ENCODE measurements around the gene AXL. TPM values are rescaled to one million over a fixed set of nuclear protein-coding genes. Genes with fewer than 3 reads are reported as not detected.
A peak's percentile ranks its signal among the peaks of the same experiment; 100 is the strongest.

Gene AXL
- total and polyA plus RNA-seq, 4 donors: 23.7 to 44.1 (median 25.6) TPM

DNA sequence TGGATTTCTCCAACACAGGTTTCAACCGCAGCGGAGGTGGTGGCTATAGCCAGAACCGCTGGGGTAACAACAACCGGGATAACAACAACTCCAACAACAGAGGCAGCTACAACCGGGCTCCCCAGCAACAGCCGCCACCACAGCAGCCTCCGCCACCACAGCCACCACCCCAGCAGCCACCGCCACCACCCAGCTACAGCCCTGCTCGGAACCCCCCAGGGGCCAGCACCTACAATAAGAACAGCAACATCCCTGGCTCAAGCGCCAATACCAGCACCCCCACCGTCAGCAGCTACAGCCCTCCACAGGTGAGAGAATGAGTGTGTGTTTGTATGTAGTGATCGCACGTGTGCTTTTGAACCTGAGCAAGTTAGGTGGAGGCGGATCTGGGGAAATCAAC, 84.9 kb downstream of the AXL start:
- no peaks in the 10 kb centered on the region for H3K27me3 ChIP-seq (ENCODE audit: control insufficient read depth, insufficient read depth, low read length)
- H3K4me1 ChIP-seq (ENCODE audit: control insufficient read depth, insufficient read depth, low read length): peaks cover 20% of the 10 kb centered on the region
- DNase-seq (ENCODE audit: low read depth in 4 of 6, low spot score in 6 of 6): no peak
- 96% methylated on average over 9 of the region's 14 CpGs for WGBS (ENCODE audit: insufficient coverage)
- H3K4me3 ChIP-seq (ENCODE audit: low read depth, low read length): no peak overlapping the region
- H3K27ac ChIP-seq (ENCODE audit: low read depth, low read length): no peak overlapping the region
- no peaks in the 10 kb centered on the region for H3K9me3 ChIP-seq (ENCODE audit: control insufficient read depth, insufficient read depth, low read length)
- peaks cover 81% of the 10 kb centered on the region for H3K36me3 ChIP-seq (ENCODE audit: control insufficient read depth, insufficient read depth, low read length)

GRCh38 chr19:41304706-41305483, 85.9 kb downstream of the AXL start:
- 96% methylated on average over 3 of the region's 4 CpGs for WGBS (ENCODE audit: insufficient coverage)
- peaks cover 72% of the 10 kb centered on the region for H3K36me3 ChIP-seq (ENCODE audit: control insufficient read depth, insufficient read depth, low read length)
- H3K4me1 ChIP-seq (ENCODE audit: control insufficient read depth, insufficient read depth, low read length): peaks cover 22% of the 10 kb centered on the region
- no peaks in the 10 kb centered on the region for H3K9me3 ChIP-seq (ENCODE audit: control insufficient read depth, insufficient read depth, low read length)
- no peak overlapping the region for H3K4me3 ChIP-seq (ENCODE audit: low read depth, low read length)
- H3K27me3 ChIP-seq (ENCODE audit: control insufficient read depth, insufficient read depth, low read length): no peaks in the 10 kb centered on the region
- no peak for DNase-seq (ENCODE audit: low read depth in 4 of 6, low spot score in 6 of 6)
- H3K27ac ChIP-seq (ENCODE audit: low read depth, low read length): no peak overlapping the region

GRCh38 chr19:41305927-41306793, 87.1 kb downstream of the AXL start:
- Histone ChIP-seq H3K27ac (ENCODE audit: low read depth, low read length) (no peak overlapping the region), H3K9me3 (ENCODE audit: control insufficient read depth, insufficient read depth, low read length) (no peaks in the 10 kb centered on the region), H3K4me3 (ENCODE audit: low read depth, low read length) (no peak overlapping the region), H3K27me3 (ENCODE audit: control insufficient read depth, insufficient read depth, low read length) (no peaks in the 10 kb centered on the region), H3K36me3 (ENCODE audit: control insufficient read depth, insufficient read depth, low read length) (peaks cover 64% of the 10 kb centered on the region), H3K4me1 (ENCODE audit: control insufficient read depth, insufficient read depth, low read length) (peaks cover 26% of the 10 kb centered on the region)
- DNase-seq (ENCODE audit: low read depth in 4 of 6, low spot score in 6 of 6): no peak
- WGBS (ENCODE audit: insufficient coverage): 78% methylated on average over 13 of the region's 13 CpGs

DNA sequence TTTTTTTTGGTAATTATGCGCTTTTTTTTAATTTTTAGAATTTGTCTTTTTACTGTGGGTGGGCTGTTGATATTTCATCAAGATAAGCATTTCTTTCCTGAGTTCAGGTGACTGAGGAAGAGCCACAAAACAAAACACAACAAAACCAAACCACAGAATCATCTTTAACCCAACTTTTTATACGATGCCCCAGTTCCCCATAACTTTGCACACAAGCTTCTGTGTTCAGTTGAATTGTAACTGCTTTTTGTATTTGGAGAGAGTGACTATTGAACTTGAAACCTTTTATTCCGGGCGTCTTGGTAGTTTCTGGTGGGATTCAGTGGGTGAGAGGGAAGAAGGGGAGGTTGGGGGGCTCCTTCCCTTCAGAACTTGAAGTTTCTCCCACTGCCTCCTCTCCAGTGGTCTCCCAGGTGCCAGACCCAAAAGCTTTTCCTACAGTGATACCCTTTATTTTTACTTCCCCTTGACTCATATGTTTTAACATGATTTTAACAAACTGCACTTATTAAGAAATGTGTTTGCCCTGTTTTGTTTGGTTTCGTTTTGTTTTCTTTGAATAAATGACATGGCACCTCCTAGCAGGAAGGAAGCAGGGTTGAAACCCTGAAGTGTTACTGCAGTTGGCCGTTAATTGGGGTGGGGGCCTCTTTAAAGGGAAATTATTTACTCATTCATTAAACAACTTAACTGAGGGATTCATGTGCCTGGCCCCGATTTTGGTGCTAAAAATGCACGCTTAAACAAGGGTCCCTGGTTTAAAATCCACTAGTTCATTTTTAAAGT, 88.3 kb downstream of the AXL start:
- Histone ChIP-seq H3K4me1 (ENCODE audit: control insufficient read depth, insufficient read depth, low read length) (peaks cover 32% of the 10 kb centered on the region), H3K36me3 (ENCODE audit: control insufficient read depth, insufficient read depth, low read length) (peaks cover 52% of the 10 kb centered on the region), H3K27ac (ENCODE audit: low read depth, low read length) (no peak overlapping the region), H3K27me3 (ENCODE audit: control insufficient read depth, insufficient read depth, low read length) (no peaks in the 10 kb centered on the region), H3K4me3 (ENCODE audit: low read depth, low read length) (no peak overlapping the region), H3K9me3 (ENCODE audit: control insufficient read depth, insufficient read depth, low read length) (no peaks in the 10 kb centered on the region)
- 73% methylated on average over 2 of the region's 8 CpGs for WGBS (ENCODE audit: insufficient coverage)
- no peak for DNase-seq (ENCODE audit: low read depth in 4 of 6, low spot score in 6 of 6)

DNA sequence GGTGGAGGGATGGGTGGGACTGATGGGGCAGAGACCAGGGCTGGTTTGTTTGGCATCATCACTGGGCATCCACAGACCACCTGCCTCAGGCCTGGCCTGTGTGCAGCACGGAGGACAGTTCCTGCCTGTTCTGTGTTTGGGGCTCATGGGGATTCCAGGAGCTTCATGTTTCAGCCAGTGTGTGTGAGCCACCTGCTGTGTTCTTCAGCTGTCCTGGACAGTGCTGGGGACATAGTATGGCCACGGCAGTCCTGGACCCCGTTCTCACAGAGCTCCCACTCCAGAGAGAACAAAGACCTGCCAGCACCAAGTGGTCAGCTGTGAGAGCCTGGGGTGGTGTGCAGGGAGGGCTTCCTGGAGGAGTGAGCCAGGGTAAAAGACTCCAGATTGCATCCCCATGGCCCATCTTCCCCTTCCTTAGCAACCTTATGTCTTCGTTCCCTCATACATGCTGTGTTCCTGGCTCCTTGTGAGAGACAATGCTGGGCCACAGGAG, 89.0 kb downstream of the AXL start:
- Histone ChIP-seq H3K9me3 (ENCODE audit: control insufficient read depth, insufficient read depth, low read length) (no peaks in the 10 kb centered on the region), H3K4me1 (ENCODE audit: control insufficient read depth, insufficient read depth, low read length) (peaks cover 32% of the 10 kb centered on the region), H3K27ac (ENCODE audit: low read depth, low read length) (peak overlapping the region; percentile 63), H3K4me3 (ENCODE audit: low read depth, low read length) (no peak overlapping the region), H3K36me3 (ENCODE audit: control insufficient read depth, insufficient read depth, low read length) (peaks cover 51% of the 10 kb centered on the region), H3K27me3 (ENCODE audit: control insufficient read depth, insufficient read depth, low read length) (no peaks in the 10 kb centered on the region)
- 35% methylated on average over 2 of the region's 4 CpGs for WGBS (ENCODE audit: insufficient coverage)
- no peak for DNase-seq (ENCODE audit: low read depth in 4 of 6, low spot score in 6 of 6)

DNA sequence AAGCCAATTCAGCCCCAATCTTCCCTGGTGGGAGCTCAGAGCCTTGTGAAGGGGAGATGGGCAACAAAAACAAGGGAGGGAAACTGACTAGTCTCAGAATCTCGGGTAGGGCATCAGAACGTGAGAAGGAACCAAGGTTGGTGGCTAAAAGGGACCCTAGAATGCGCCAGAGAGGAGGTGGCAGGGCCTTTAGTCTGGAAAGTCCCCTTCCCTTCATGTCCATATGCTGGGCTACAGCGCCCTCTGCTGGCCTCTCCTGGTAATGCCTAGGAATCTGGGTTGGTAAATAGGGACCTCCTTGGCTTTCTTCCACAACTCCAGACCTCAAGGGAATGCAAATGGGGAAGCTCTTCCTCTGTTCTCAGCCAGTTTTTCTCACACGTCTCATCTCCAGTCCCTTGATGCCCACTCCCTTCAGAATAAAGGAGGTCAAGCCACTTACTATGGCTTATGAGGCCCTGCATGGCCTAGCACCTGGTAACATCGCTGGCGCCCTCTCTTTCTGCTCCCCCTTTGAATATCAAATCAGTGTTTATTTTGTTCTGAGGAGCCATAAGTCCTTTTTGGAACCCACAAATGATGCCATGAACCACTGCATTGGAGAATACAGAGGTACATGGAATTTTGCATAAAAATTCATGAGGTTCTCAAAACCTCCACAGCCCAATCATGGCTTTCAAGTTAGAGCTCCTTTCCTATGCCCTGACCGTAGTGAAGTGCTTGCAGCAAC, 89.6 kb downstream of the AXL start:
- H3K36me3 ChIP-seq (ENCODE audit: control insufficient read depth, insufficient read depth, low read length): peaks cover 51% of the 10 kb centered on the region

GRCh38 chr19:41309180-41310032, 90.4 kb downstream of the AXL start:
- no peaks in the 10 kb centered on the region for H3K9me3 ChIP-seq (ENCODE audit: control insufficient read depth, insufficient read depth, low read length)
- 29% methylated on average over 25 of the region's 26 CpGs for whole genome bisulfite sequencing (ENCODE audit: insufficient coverage)
- peak overlapping the region; percentile 92 for H3K27ac ChIP-seq (ENCODE audit: low read depth, low read length)
- H3K27me3 ChIP-seq (ENCODE audit: control insufficient read depth, insufficient read depth, low read length): no peaks in the 10 kb centered on the region
- H3K4me1 ChIP-seq (ENCODE audit: control insufficient read depth, insufficient read depth, low read length): peaks cover 32% of the 10 kb centered on the region
- peak overlapping the region; percentile 81 for H3K4me3 ChIP-seq (ENCODE audit: low read depth, low read length)
- peaks cover 50% of the 10 kb centered on the region for H3K36me3 ChIP-seq (ENCODE audit: control insufficient read depth, insufficient read depth, low read length)
- DNase-seq (ENCODE audit: low read depth in 4 of 6, low spot score in 6 of 6): no peak

More for the DNA sequence above, 89.6 kb downstream of the AXL start:
- no peak overlapping the region for H3K4me3 ChIP-seq (ENCODE audit: low read depth, low read length)
- no peaks in the 10 kb centered on the region for H3K27me3 ChIP-seq (ENCODE audit: control insufficient read depth, insufficient read depth, low read length)
- H3K4me1 ChIP-seq (ENCODE audit: control insufficient read depth, insufficient read depth, low read length): peaks cover 32% of the 10 kb centered on the region
- H3K9me3 ChIP-seq (ENCODE audit: control insufficient read depth, insufficient read depth, low read length): no peaks in the 10 kb centered on the region
- peak overlapping the region; percentile 92 for H3K27ac ChIP-seq (ENCODE audit: low read depth, low read length)
- 12% methylated on average over 5 of the region's 8 CpGs for WGBS (ENCODE audit: insufficient coverage)
- DNase-seq (ENCODE audit: low read depth in 4 of 6, low spot score in 6 of 6): peak; percentile 86 to 98 (median 93)

DNA sequence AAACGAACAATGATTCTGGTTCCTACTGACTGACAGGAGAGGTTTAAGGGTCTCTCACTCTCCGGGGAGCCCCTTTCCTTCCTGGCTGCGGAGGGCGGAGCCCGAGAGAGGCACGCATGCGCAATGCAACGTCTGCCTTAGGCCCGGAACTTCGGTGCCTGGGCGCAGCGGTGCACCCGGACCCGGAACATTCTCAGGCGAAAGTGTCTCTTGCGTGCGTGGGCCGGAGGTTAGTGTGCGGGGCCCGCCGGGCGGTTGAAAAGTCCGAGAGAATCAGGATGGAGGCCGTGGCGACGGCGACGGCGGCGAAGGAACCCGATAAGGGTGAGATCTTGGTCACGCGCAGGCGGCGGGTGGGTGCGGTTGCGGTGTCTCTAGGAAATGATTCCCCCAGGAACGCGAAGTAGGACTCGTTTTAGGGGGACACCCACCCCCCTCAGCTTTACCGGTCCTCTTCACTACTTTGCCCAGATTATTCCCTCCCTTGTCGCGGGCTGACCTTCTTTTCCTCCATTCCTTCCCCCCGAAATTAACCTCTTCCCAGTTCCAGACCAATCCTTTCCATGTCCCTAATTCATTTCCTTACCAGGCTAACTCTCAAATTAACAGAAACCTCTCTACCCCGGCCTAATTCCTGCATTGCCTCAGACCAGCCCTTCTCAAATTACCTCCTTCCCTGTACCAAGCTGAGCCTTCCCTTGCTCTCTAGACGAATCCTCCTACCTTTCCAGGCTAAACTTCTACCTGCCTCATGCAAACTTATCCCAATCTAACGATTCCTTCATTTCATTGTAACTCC, 91.2 kb downstream of the AXL start, which contains the start of gene CCDC97:
CCDC97 (plus strand) TSS at position 140 of the 799 bp plus-strand sequence; CDS start at position 279, 139 bp downstream.
- WGBS (ENCODE audit: insufficient coverage): under 1% methylated on average over 42 of the region's 47 CpGs

More for the DNA sequence above, 91.2 kb downstream of the AXL start, which contains the start of gene CCDC97:
- Histone ChIP-seq H3K4me1 (ENCODE audit: control insufficient read depth, insufficient read depth, low read length) (peaks cover 32% of the 10 kb centered on the region), H3K36me3 (ENCODE audit: control insufficient read depth, insufficient read depth, low read length) (peaks cover 47% of the 10 kb centered on the region), H3K9me3 (ENCODE audit: control insufficient read depth, insufficient read depth, low read length) (no peaks in the 10 kb centered on the region), H3K27ac (ENCODE audit: low read depth, low read length) (peak within 1 kb of the TSS; percentile 92), H3K4me3 (ENCODE audit: low read depth, low read length) (peak within 1 kb of the TSS; percentile 81), H3K27me3 (ENCODE audit: control insufficient read depth, insufficient read depth, low read length) (no peaks in the 10 kb centered on the region)
- DNase-seq (ENCODE audit: low read depth in 4 of 6, low spot score in 6 of 6): peak; percentile 85 to 98 (median 89)
